Pancreas (tissue), 10 donors: ENCODE measurements around the gene TMEM244. TPM values are rescaled to one million over a fixed set of nuclear protein-coding genes. Genes with fewer than 3 reads are reported as not detected.
A peak's percentile ranks its signal among the peaks of the same experiment; 100 is the strongest.

Experiments used
- ATAC-seq, 4 donors: fragments of 200-7000 bp; cut with Tn5 transposase; one replicate each; pipeline versions ENCODE4 v1.8.0 to v1.9.1; 2020; ENCODE audit warnings: mild to moderate bottlenecking in 4 of 4, moderate library complexity in 4 of 4
- DNase-seq, 6 donors: peaks; one replicate each; pipeline ENCODE4 v3.0.0-alpha.2; 2020
- FAIRE-seq: peaks from 2 replicates; lab custom pipeline; 2012; peaks lifted over from hg19 to GRCh38; lab: Jason Lieb, UNC
- H3K27ac ChIP-seq, 4 donors: fragments of 200-600 bp; sonication (generic); 1 replicate in 3 of 4; 2 replicates in 1 of 4; pipeline versions ENCODE4 v1.5.0 to v1.8.0; 2020
- H3K27me3 ChIP-seq, 4 donors: fragments of 200-600 bp; one replicate each; pipeline ENCODE4 v1.8.0; 2021
- H3K36me3 ChIP-seq, 3 donors: fragments of 200-600 bp; sonication (generic) in 1 of 3; one replicate each; pipeline versions ENCODE4 v1.5.0 to v1.8.0; 2020 to 2021
- H3K4me1 ChIP-seq, 3 donors: fragments of 200-600 bp; one replicate each; pipeline ENCODE4 v1.8.0; 2021
- H3K4me3 ChIP-seq, 4 donors: fragments of 200-600 bp; sonication (generic) in 2 of 4; one replicate each; pipeline versions ENCODE4 v1.5.0 to v1.8.0; 2020 to 2021
- H3K9me3 ChIP-seq, 4 donors: fragments of 200-600 bp; one replicate each; pipeline ENCODE4 v1.8.0; 2021
- WGBS, 2 donors: extraction: QIAGEN DNeasy Blood & Tissue Kit; methylation state at CpG; one replicate each; pipeline ENCODE4 v1.1.7; 2013; 5-methylcytosine and 5-hydroxymethylcytosine counted together
- intact Hi-C, 3 donors: fragments of 100-400 bp; cut with DNase I; formaldehyde crosslinking; loops; one replicate each; pipeline versions ENCODE4 v1.11.1 to v1.14.2; 2022
- polyA plus RNA-seq, 2 donors: library from polyadenylated mRNA; stranded (reverse); fragments of 200-250 nt; gene quantifications; one replicate each; pipeline ENCODE4 v1.2.3, GENCODE V29; 2013
- total RNA-seq, 6 donors: library from RNA; stranded (reverse); fragmentation: NEBNext Ultra II Directional in 4 of 6; extraction: Animal tissue kit (Norgen Biotek cat#: 25700) in 4 of 6; gene quantifications; one replicate each; pipeline versions ENCODE4 v1.2.1 to v1.2.4, GENCODE V29; 2021 to 2023
- TF ChIP-seq, protein P1 (sequence below), 4 donors: fragments of 200-600 bp; sonication (generic) in 3 of 4; IDR thresholded peaks; one replicate each; pipeline versions ENCODE4 v1.5.0 to v1.8.0; 2021; ENCODE audit warnings: antibody characterized with exemption in 4 of 4
- donor health status: healthy with polysubstance abuse.
- donor health status: DM: no; HTN: no; CAD: no; lungs with moderate emphysema.
- donor health status: DM: no; HTN: no; CAD: no.
- donor health status: control.
- donor health status: control.
- donor health status: Bipolar disorder and iron deficiency.
- donor health status: DM: yes; HTN: yes; CAD: no.
- donor health status: DM: no; HTN: no; CAD: no.
- donor health status: DM: no; HTN: no; CAD: no.
- donor health status: DM: yes; HTN: yes; CAD: no.

Gene TMEM244
- total and polyA plus RNA-seq, 8 donors: not detected

DNA sequence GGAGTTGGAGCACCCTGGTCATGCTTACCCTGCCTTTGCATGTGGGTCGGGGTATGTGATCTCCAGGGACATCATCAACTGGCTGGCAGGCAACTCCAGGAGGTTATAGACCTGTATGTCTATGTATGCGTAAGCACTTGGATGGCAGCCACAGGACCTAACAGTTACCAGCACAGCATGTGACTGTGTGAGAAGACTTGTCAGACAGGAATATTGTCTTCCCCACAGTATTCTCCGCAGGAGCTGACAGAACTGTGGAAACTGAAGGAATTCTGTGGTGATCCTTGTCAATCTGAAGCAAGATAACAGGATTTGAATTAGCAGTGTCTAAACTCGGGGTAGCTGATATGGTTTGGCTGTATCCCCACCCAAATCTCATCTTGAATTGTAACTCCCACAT lies 59.2 kb downstream of the TMEM244 start:
- TF ChIP-seq, protein P1, sequence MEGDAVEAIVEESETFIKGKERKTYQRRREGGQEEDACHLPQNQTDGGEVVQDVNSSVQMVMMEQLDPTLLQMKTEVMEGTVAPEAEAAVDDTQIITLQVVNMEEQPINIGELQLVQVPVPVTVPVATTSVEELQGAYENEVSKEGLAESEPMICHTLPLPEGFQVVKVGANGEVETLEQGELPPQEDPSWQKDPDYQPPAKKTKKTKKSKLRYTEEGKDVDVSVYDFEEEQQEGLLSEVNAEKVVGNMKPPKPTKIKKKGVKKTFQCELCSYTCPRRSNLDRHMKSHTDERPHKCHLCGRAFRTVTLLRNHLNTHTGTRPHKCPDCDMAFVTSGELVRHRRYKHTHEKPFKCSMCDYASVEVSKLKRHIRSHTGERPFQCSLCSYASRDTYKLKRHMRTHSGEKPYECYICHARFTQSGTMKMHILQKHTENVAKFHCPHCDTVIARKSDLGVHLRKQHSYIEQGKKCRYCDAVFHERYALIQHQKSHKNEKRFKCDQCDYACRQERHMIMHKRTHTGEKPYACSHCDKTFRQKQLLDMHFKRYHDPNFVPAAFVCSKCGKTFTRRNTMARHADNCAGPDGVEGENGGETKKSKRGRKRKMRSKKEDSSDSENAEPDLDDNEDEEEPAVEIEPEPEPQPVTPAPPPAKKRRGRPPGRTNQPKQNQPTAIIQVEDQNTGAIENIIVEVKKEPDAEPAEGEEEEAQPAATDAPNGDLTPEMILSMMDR (IDR thresholded peaks at IDR 0.05): no peak
- no peak for ATAC-seq
- 62 to 63% methylated on average over 4 of the region's 4 CpGs for WGBS, 2 donors
- Histone ChIP-seq H3K4me1 (no peaks in the 10 kb centered on the region), H3K27me3 (no peaks in the 10 kb centered on the region), H3K36me3 (no peaks in the 10 kb centered on the region), H3K27ac (no peak overlapping the region), H3K9me3 (no peaks in the 10 kb centered on the region), H3K4me3 (no peak overlapping the region)
- intact Hi-C loops: no loop called here
- FAIRE-seq: no peak
- no peak for DNase-seq

DNA sequence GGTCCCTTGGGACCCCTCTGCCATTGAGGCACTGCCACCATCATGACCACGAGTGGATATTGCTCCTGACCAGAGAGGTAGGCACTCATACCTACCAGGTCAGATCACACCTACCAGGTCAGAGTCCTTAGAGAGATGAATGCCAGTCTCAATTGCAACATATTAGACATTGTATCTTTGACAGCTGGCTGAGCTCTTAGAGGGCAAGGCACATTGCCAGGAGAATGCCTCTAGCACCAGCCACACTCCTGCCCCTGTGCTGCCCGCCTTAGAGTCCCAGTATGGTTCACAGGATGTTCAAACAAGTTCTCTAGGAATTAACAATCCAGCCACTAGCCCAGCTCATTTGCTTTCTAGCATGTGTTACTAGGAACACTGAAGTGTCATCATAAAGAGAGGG lies 65.9 kb downstream of the TMEM244 start:
- no peaks in the 10 kb centered on the region for H3K27me3 ChIP-seq
- no peak for ATAC-seq
- no peaks in the 10 kb centered on the region for H3K4me1 ChIP-seq
- intact Hi-C loops: no loop called here
- no peak for FAIRE-seq
- no peak for DNase-seq
- H3K27ac ChIP-seq: no peak overlapping the region
- no peaks in the 10 kb centered on the region for H3K9me3 ChIP-seq
- no peak overlapping the region for H3K4me3 ChIP-seq
- 35 to 42% methylated on average over 2 of the region's 2 CpGs for WGBS, 2 donors
- TF ChIP-seq, protein P1 (IDR thresholded peaks at IDR 0.05): no peak
- H3K36me3 ChIP-seq: no peaks in the 10 kb centered on the region

- intact Hi-C loops: no loop called here
- no peak for ATAC-seq
- Histone ChIP-seq H3K27me3 (no peaks in the 10 kb centered on the region), H3K36me3 (no peaks in the 10 kb centered on the region), H3K4me3 (no peak overlapping the region), H3K4me1 (no peaks in the 10 kb centered on the region), H3K9me3 (no peaks in the 10 kb centered on the region), H3K27ac (no peak overlapping the region)
- 67 to 80% methylated on average over 7 of the region's 7 CpGs for WGBS, 2 donors
- TF ChIP-seq, protein P1 (IDR thresholded peaks at IDR 0.05): no peak
- no peak for FAIRE-seq
- DNase-seq: no peak
Observed at GRCh38 chr6:129793447-129793846, 67.7 kb downstream of the TMEM244 start.

- no peaks in the 10 kb centered on the region for H3K36me3 ChIP-seq
- no peak overlapping the region for H3K27ac ChIP-seq
- ATAC-seq (peak in 1 of 4 donors; percentile 37), FAIRE-seq (no peak), DNase-seq (no peak)
- no peaks in the 10 kb centered on the region for H3K4me1 ChIP-seq
- H3K4me3 ChIP-seq: no peak overlapping the region
- TF ChIP-seq, protein P1 (IDR thresholded peaks at IDR 0.05): no peak
- H3K9me3 ChIP-seq: no peaks in the 10 kb centered on the region
- intact Hi-C loops: no loop called here
- 5 to 14% methylated on average over 4 of the region's 4 CpGs for WGBS, 2 donors
- no peaks in the 10 kb centered on the region for H3K27me3 ChIP-seq
Observed at GRCh38 chr6:129792049-129792448, 69.1 kb downstream of the TMEM244 start.

- DNase-seq (no peak), FAIRE-seq (no peak), ATAC-seq (no peak)
- H3K4me1 ChIP-seq: no peaks in the 10 kb centered on the region
- no peaks in the 10 kb centered on the region for H3K36me3 ChIP-seq
- peaks cover 0 to 3% (median 0%) of the 10 kb centered on the region in 4 donors for H3K27me3 ChIP-seq
- H3K4me3 ChIP-seq: no peak overlapping the region
- no peak overlapping the region for H3K27ac ChIP-seq
- intact Hi-C loops: no loop called here
- H3K9me3 ChIP-seq: no peaks in the 10 kb centered on the region
- 88 to 97% methylated on average over 1 of the region's 1 CpG for WGBS, 2 donors
- TF ChIP-seq, protein P1 (IDR thresholded peaks at IDR 0.05): no peak
Observed at GRCh38 chr6:129790785-129791184, 70.3 kb downstream of the TMEM244 start.
